ENCODE data around the gene CXXC1.

DNA sequence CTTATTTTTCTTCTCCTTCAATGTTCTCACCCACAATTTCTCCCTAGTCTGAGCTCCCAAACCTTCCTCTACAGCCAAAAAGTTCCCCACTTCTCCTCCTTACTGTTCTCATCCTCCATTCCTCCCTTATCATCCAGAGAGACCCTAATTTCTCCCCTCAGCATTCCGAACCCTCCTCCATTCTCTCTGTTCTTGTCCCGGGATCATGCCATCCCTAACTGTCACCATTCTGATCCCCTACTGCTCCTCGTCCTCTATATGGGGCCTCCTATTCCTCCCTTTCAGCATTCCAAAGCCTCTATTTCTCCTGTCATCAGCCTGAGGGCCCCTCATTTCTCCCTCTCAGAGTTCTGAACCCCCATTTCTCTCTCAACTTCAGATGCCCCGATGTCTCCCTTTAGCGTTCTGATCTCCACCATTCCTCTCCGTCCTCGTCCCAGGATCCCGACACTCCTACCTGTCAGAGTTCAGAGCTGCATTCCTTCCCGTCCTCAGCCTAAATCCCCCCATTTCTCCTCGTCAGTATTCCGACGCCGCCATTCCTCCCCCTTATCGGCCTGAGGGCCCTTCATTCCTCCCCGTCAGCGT, 6.7 kb downstream of the CXXC1 start:
- TF ChIP-seq, protein P1, sequence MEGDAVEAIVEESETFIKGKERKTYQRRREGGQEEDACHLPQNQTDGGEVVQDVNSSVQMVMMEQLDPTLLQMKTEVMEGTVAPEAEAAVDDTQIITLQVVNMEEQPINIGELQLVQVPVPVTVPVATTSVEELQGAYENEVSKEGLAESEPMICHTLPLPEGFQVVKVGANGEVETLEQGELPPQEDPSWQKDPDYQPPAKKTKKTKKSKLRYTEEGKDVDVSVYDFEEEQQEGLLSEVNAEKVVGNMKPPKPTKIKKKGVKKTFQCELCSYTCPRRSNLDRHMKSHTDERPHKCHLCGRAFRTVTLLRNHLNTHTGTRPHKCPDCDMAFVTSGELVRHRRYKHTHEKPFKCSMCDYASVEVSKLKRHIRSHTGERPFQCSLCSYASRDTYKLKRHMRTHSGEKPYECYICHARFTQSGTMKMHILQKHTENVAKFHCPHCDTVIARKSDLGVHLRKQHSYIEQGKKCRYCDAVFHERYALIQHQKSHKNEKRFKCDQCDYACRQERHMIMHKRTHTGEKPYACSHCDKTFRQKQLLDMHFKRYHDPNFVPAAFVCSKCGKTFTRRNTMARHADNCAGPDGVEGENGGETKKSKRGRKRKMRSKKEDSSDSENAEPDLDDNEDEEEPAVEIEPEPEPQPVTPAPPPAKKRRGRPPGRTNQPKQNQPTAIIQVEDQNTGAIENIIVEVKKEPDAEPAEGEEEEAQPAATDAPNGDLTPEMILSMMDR (conservative IDR thresholded peaks at IDR 0.05) = no peak
- no peak for TF ChIP-seq ZFX (IDR thresholded peaks at IDR 0.05)

Data from C4-2B (cell line).